ENCODE data around the gene KIRREL1.

DNA sequence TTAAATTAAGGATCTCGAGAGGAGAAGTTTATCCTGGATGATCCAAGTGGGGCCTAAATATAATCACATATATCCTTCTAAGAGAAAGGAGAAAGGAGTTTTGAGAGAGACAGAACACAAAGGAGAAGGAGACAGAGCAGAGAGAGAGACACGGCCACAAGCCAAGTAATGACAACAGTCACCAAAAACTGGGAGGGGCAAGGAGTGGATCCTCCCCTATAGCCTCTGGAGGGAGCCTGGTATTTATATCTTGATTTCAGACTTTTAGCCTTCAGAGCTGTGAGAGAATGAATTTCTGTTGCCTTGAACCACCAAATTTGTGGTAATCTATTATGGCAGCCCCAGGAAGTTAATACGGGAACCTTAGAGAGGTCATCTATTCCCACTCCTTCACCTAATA is 137.8 kb downstream of the KIRREL1 start:
- TF ChIP-seq, protein P1, sequence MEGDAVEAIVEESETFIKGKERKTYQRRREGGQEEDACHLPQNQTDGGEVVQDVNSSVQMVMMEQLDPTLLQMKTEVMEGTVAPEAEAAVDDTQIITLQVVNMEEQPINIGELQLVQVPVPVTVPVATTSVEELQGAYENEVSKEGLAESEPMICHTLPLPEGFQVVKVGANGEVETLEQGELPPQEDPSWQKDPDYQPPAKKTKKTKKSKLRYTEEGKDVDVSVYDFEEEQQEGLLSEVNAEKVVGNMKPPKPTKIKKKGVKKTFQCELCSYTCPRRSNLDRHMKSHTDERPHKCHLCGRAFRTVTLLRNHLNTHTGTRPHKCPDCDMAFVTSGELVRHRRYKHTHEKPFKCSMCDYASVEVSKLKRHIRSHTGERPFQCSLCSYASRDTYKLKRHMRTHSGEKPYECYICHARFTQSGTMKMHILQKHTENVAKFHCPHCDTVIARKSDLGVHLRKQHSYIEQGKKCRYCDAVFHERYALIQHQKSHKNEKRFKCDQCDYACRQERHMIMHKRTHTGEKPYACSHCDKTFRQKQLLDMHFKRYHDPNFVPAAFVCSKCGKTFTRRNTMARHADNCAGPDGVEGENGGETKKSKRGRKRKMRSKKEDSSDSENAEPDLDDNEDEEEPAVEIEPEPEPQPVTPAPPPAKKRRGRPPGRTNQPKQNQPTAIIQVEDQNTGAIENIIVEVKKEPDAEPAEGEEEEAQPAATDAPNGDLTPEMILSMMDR (conservative IDR thresholded peaks at IDR 0.05; ENCODE audit: low read depth, low read length), result no peak
- TF ChIP-seq EZH2 (IDR thresholded peaks at IDR 0.05; ENCODE audit: borderline replicate concordance, low read depth, low read length, poor library complexity, severe bottlenecking), result no peak
